Progenitor cell of endocrine pancreas (in vitro differentiated cells): ENCODE measurements around the gene RBM44. TPM values are rescaled to one million over a fixed set of nuclear protein-coding genes. Genes with fewer than 3 reads are reported as not detected.

Source experiments
- DNase-seq: peaks from one replicate; pipeline ENCODE4 v3.0.0; 2021; ENCODE audit warnings: low spot score; ENCODE audit not compliant: unreplicated experiment
- H3K27ac Mint-ChIP-seq: 2 replicates; pipeline ENCODE4 v1.8.0; 2021; ENCODE audit warnings: mild to moderate bottlenecking, moderate library complexity, mixed read lengths
- H3K27me3 Mint-ChIP-seq: 2 replicates; pipeline ENCODE4 v1.8.0; 2021; ENCODE audit warnings: mixed read lengths
- H3K36me3 Mint-ChIP-seq: 2 replicates; pipeline ENCODE4 v1.8.0; 2022; ENCODE audit warnings: mixed read lengths; ENCODE audit not compliant: insufficient read depth
- H3K4me1 Mint-ChIP-seq: 2 replicates; pipeline ENCODE4 v1.8.0; 2021; ENCODE audit warnings: low read depth, mixed read lengths
- H3K4me3 Mint-ChIP-seq: 2 replicates; pipeline ENCODE4 v1.8.0; 2021; ENCODE audit warnings: low read depth, mild to moderate bottlenecking, moderate library complexity, mixed read lengths
- H3K9me3 Mint-ChIP-seq: 2 replicates; pipeline ENCODE4 v1.8.0; 2021; ENCODE audit warnings: low read depth, mixed read lengths
- CTCF ChIP-seq: fragments of 200-600 bp; sonication (generic); IDR thresholded peaks from one replicate; pipeline ENCODE4 v1.5.0; 2021; ENCODE audit warnings: antibody characterized with exemption, mild to moderate bottlenecking; ENCODE audit not compliant: unreplicated experiment
- total RNA-seq: library from RNA; stranded (reverse); gene quantifications from 2 replicates; pipeline ENCODE4 v1.2.1, GENCODE V29; 2021

Gene RBM44
- total RNA-seq, 1 donor from 2014 or later: 0.81 TPM

GRCh38 chr2:237806334-237806733, 7.8 kb downstream of the RBM44 start:
- H3K27ac Mint-ChIP-seq: no peak overlapping the region
- no peak for TF ChIP-seq CTCF
- peaks cover 6% of the 10 kb centered on the region for H3K27me3 Mint-ChIP-seq
- no peaks in the 10 kb centered on the region for H3K36me3 Mint-ChIP-seq
- peaks cover 3% of the 10 kb centered on the region for H3K9me3 Mint-ChIP-seq
- H3K4me3 Mint-ChIP-seq: no peak overlapping the region
- H3K4me1 Mint-ChIP-seq: peaks cover 10% of the 10 kb centered on the region
- no peak for DNase-seq

GRCh38 chr2:237815637-237816036, 17.1 kb downstream of the RBM44 start:
- Mint-ChIP-seq H3K27me3 (peaks cover 8% of the 10 kb centered on the region), H3K4me1 (peaks cover 16% of the 10 kb centered on the region), H3K27ac (no peak overlapping the region), H3K36me3 (no peaks in the 10 kb centered on the region), H3K4me3 (no peak overlapping the region), H3K9me3 (no peaks in the 10 kb centered on the region)
- TF ChIP-seq CTCF: no peak
- no peak for DNase-seq

GRCh38 chr2:237816531-237816930, 18.0 kb downstream of the RBM44 start:
- H3K9me3 Mint-ChIP-seq: no peaks in the 10 kb centered on the region
- H3K27ac Mint-ChIP-seq: no peak overlapping the region

GRCh38 chr2:237818066-237818473, 19.5 kb downstream of the RBM44 start:
- no peaks in the 10 kb centered on the region for H3K9me3 Mint-ChIP-seq
- H3K4me3 Mint-ChIP-seq: no peak overlapping the region
- no peak for TF ChIP-seq CTCF
- peaks cover 11% of the 10 kb centered on the region for H3K4me1 Mint-ChIP-seq
- no peaks in the 10 kb centered on the region for H3K36me3 Mint-ChIP-seq
- no peak overlapping the region for H3K27ac Mint-ChIP-seq
- peaks cover 8% of the 10 kb centered on the region for H3K27me3 Mint-ChIP-seq
- DNase-seq: no peak

More at GRCh38 chr2:237816531-237816930, 18.0 kb downstream of the RBM44 start:
- no peak for DNase-seq
- no peak for TF ChIP-seq CTCF
- Mint-ChIP-seq H3K4me1 (peaks cover 11% of the 10 kb centered on the region), H3K4me3 (no peak overlapping the region), H3K27me3 (peaks cover 8% of the 10 kb centered on the region), H3K36me3 (no peaks in the 10 kb centered on the region)

- Mint-ChIP-seq H3K4me3 (no peak overlapping the region), H3K9me3 (no peaks in the 10 kb centered on the region), H3K4me1 (peaks cover 11% of the 10 kb centered on the region), H3K27ac (no peak overlapping the region), H3K36me3 (no peaks in the 10 kb centered on the region), H3K27me3 (peaks cover 5% of the 10 kb centered on the region)
- no peak for DNase-seq
- no peak for TF ChIP-seq CTCF
Observed at GRCh38 chr2:237819231-237819630, 20.7 kb downstream of the RBM44 start.
